Placental pericyte (primary cell): Measurements from ENCODE around the gene ZNF79. TPM values are rescaled to one million over a fixed set of nuclear protein-coding genes. Genes with fewer than 3 reads are reported as not detected.
A peak's percentile ranks its signal among the peaks of the same experiment; 100 is the strongest.

ENCODE experiments used
- small RNA-seq: library from RNA; depleted of rRNA; stranded (forward); fragments of <200 nt; gene quantifications from one replicate; pipeline ENCODE3, GENCODE V24; 2012; ENCODE audit warnings: low replicate concordance
- total RNA-seq: library from RNA; depleted of rRNA; stranded (reverse); fragments of >200 nt; gene quantifications from 2 replicates; pipeline ENCODE4 v1.2.3, GENCODE V29; 2012

ZNF79 gene
- 14.4 and 17.2 TPM in 2 replicates for total RNA-seq

DNA sequence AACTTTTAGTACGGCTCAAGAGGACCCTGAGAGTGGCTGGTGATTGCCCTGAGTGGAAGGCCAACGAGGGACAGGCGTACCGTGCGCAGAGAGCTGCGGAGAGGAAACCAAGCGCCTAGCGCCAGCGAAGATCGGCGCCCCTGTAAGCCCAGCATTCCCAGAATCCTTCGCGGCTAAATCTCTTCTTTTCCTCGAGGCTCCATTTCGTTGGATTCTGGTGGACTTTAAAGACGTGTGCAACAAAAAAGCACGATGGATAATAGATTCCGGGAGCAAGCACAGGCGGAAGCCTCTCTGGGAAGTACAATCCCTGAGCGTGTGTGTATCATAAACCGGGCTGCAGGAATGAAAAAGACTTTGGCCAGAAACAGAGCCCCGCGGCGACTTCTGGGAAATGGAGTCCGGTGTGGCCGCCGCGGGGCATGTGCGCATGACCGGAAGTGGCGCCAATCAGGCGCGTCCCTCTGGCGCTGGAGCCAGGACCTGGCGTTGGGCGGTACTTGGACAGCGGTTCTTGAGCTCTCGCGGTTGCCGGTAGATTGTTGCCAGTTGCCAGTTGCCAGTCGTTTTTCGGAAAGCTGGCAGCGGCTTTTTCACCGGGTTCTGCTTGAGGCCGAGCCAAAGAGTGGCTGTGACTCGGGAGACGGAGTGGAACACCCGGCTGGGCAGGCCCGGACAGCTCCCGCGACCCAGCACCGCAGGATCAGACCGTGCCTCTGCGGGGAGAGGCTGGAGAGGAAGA, at the start of gene ZNF79:
Gene ZNF79, plus strand, starts transcription at position 449 of the 742 bp plus-strand sequence. CDS start 406 bp downstream, outside the sequence.

DNA sequence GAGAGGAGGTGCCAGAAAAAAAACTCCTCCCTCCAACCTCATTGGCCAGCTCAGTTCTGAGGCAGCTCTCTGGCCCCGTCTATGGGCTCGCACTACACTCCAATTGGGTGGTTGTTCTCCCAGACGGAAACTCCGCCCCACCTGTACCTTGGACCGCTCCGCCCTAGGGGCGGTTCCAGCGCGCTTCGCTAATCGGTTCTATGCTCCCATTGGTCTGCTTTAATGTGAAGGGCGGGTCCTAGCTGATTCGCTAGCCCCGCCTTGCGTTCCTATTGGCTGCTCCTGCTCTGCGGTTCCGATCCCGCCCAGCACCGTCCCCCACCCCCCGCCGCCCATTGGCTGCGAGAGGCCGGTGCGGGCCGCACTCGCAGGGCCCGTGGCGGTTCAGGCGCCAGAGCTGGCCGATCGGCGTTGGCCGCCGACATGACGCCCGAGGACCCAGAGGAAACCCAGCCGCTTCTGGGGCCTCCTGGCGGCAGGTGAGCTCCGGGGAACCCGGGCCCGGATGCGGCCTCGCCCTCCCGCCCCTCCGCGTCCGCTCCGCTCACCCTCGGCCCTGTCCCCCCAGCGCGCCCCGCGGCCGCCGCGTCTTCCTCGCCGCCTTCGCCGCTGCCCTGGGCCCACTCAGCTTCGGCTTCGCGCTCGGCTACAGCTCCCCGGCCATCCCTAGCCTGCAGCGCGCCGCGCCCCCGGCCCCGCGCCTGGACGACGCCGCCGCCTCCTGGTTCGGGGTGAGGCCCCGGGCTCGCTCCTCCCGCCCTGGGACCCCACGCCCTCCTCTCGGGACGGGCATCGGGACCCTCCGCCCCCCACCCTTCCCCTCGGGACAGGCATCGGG, 27.2 kb upstream of the ZNF79 start, which contains the start of gene SLC2A8:
Gene SLC2A8, plus strand, starts transcription at position 362 of the 838 bp plus-strand sequence. Its CDS starts 62 bp downstream, at position 424.

DNA sequence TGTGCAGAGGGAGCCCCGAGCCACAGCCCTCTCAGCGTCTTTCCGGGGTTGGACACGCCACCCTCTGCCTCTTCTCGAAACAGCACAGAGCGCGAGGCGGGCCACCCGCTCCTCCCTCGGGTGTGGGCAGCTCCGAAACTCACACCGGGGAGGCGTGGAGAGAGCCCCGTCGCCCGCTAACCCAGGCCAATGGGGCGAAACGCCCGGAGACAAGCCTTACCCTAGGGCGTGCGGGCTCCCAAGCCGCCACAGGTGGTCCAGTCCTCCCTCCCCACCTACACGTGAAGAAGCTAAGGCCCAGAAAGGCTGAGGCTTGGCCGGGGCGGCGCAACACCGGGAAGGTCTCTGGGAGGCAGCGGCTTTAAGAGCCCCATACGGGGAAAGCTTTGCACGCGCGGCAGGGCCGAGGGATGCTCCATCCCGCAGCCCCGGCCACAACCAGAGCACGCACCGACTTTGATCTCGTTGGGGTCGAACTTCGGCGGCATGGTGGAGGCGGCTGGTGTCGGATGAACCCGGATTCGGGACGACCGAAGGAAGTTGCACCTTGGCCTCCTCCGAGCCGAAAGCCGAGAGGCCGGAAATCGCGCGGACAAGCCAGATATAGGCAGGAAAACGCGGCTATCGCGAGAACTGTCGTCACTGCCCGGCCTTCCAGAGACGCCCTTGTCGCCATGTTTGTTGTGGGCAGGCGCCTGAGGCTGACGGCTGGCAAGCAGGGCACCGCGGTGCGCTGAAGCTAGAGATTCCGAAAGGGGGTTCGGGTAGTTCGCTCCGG, 26.8 kb downstream of the ZNF79 start, which contains the start of the genes LRSAM1 and RPL12:
Gene LRSAM1, plus strand, starts transcription at position 681 of the 778 bp plus-strand sequence. CDS start 3,018 bp downstream, outside the sequence.
Gene RPL12, minus strand, starts transcription at position 577 of the 778 bp plus-strand sequence. Its CDS starts 89 bp downstream, at position 488.

Small RNAs within 50 kb of the gene (small RNA-seq; reads per million reads assigned to genes)
- gene RF00019 (not detected), gene SNORA65 (254 reads per million, percentile 99 among the genes with 10 or more reads in this experiment)

Other genes with a start within 250 kb of the ZNF79 start
- gene GARNL3, start 159.6 kb upstream of the ZNF79 start, total RNA-seq: 0.14 and 1.3 TPM in 2 replicates
- 4.3 and 5.0 TPM in 2 replicates for gene SLC2A8, start 27.2 kb upstream of the ZNF79 start, total RNA-seq
- gene RPL12, start 27.0 kb downstream of the ZNF79 start, total RNA-seq: 882 and 1,763 TPM in 2 replicates
- gene LRSAM1, start 27.1 kb downstream of the ZNF79 start, total RNA-seq: 10.9 and 14.2 TPM in 2 replicates
- gene STXBP1, start 187.9 kb downstream of the ZNF79 start, total RNA-seq: 27.8 and 44.4 TPM in 2 replicates